ENCODE data around the gene FUT8. TPM values are rescaled to one million over a fixed set of nuclear protein-coding genes. Genes with fewer than 3 reads are reported as not detected.

FUT8 gene
- total and polyA plus RNA-seq, 4 donors, result 1.1 to 14.1 (median 4.0) TPM

GRCh38 chr14:65453807-65454480 lies 41.4 kb downstream of the FUT8 start:
- Histone ChIP-seq H3K9ac (ENCODE audit: low read depth in 1 of 2, low read length in 2 of 2) (no peak overlapping the region), H3K4me1 (ENCODE audit: control insufficient read depth in 4 of 4, insufficient read depth in 4 of 4, low read length in 3 of 4) (no peaks in the 10 kb centered on the region), H3K27me3 (ENCODE audit: control insufficient read depth in 4 of 4, insufficient read depth in 4 of 4, low read length in 3 of 4) (no peaks in the 10 kb centered on the region), H3K4me3 (ENCODE audit: low read depth in 1 of 3, low read length in 3 of 3) (no peak overlapping the region), H3K27ac (ENCODE audit: low read depth in 1 of 2, low read length in 2 of 2) (no peak overlapping the region), H3K9me3 (ENCODE audit: control insufficient read depth in 4 of 4, low read length in 3 of 4) (no peaks in the 10 kb centered on the region), H3K36me3 (ENCODE audit: control insufficient read depth in 4 of 4, insufficient read depth in 3 of 4, low read depth in 1 of 4, low read length in 3 of 4) (no peaks in the 10 kb centered on the region)
- no peak for TF ChIP-seq REST (IDR thresholded peaks at IDR 0.05)
- no peak for TF ChIP-seq MAX (IDR thresholded peaks at IDR 0.05)
- TF ChIP-seq JUND (IDR thresholded peaks at IDR 0.05), result no peak
- TF ChIP-seq GABPA (IDR thresholded peaks at IDR 0.05 in 1 of 2, conservative IDR thresholded peaks at IDR 0.05 in 1 of 2), result no peak
- TF ChIP-seq RAD21 (IDR thresholded peaks at IDR 0.05), result no peak
- TF ChIP-seq NR2F2 (IDR thresholded peaks at IDR 0.05), result no peak
- no peak for TF ChIP-seq FOXA1 (IDR thresholded peaks at IDR 0.05)
- no peak for DNase-seq (ENCODE audit: low spot score)
- WGBS, result 91% methylated on average over 3 of the region's 3 CpGs

- DNase-seq (ENCODE audit: low spot score), result no peak
- Histone ChIP-seq H3K36me3 (ENCODE audit: control insufficient read depth in 4 of 4, insufficient read depth in 3 of 4, low read depth in 1 of 4, low read length in 3 of 4) (no peaks in the 10 kb centered on the region), H3K27ac (ENCODE audit: low read depth in 1 of 2, low read length in 2 of 2) (no peak overlapping the region), H3K4me3 (ENCODE audit: low read depth in 1 of 3, low read length in 3 of 3) (no peak overlapping the region), H3K9ac (ENCODE audit: low read depth in 1 of 2, low read length in 2 of 2) (no peak overlapping the region), H3K9me3 (ENCODE audit: control insufficient read depth in 4 of 4, low read length in 3 of 4) (no peaks in the 10 kb centered on the region), H3K4me1 (ENCODE audit: control insufficient read depth in 4 of 4, insufficient read depth in 4 of 4, low read length in 3 of 4) (no peaks in the 10 kb centered on the region), H3K27me3 (ENCODE audit: control insufficient read depth in 4 of 4, insufficient read depth in 4 of 4, low read length in 3 of 4) (no peaks in the 10 kb centered on the region)
- TF ChIP-seq SP1 (IDR thresholded peaks at IDR 0.05) (no peak), CTCF (IDR thresholded peaks at IDR 0.05; ENCODE audit: low read depth, low read length, missing input control) (no peak), FOXA1 (IDR thresholded peaks at IDR 0.05) (no peak), NR2F2 (IDR thresholded peaks at IDR 0.05) (no peak), MAX (IDR thresholded peaks at IDR 0.05) (no peak), JUND (IDR thresholded peaks at IDR 0.05) (no peak), EGR1 (IDR thresholded peaks at IDR 0.05; ENCODE audit: low read depth in 2 of 2) (no peak), HNF4A (conservative IDR thresholded peaks at IDR 0.05) (no peak), TAF1 (conservative IDR thresholded peaks at IDR 0.05) (no peak), HNF4G (IDR thresholded peaks at IDR 0.05) (no peak), ATF3 (IDR thresholded peaks at IDR 0.05) (no peak), RAD21 (IDR thresholded peaks at IDR 0.05) (no peak), GABPA (IDR thresholded peaks at IDR 0.05 in 1 of 2, conservative IDR thresholded peaks at IDR 0.05 in 1 of 2) (no peak), REST (IDR thresholded peaks at IDR 0.05) (no peak), FOXA2 (IDR thresholded peaks at IDR 0.05) (no peak)
- WGBS, result 100% methylated on average over 1 of the region's 1 CpG
Observed at GRCh38 chr14:65456247-65456646, 43.7 kb downstream of the FUT8 start.

All from liver (tissue), 9 donors.